Measurements from ENCODE around the gene G6PD.
"Not testable (repeated sequence)": the region's sequence is repeated elsewhere in the genome, so short reads cannot be mapped to it uniquely, and the experiment has no call there.

- TF ChIP-seq POLR2A, CTCF (IDR thresholded peaks at IDR 0.05): not testable (repeated sequence)
Observed at GRCh38 chrX:154501423-154501822, 45.2 kb downstream of the G6PD start.
